Astrocyte of the cerebellum (primary cell): ENCODE measurements around the gene IGF1R.

Experiments used
- DNase-seq: peaks from one replicate; pipeline ENCODE4 v3.0.0-alpha.2; 2011; ENCODE audit warnings: low read depth
- H3K4me3 ChIP-seq: 2 replicates; pipeline ENCODE4 v1.5.1; 2011; ENCODE audit warnings: mild to moderate bottlenecking, low read depth, low read length, moderate library complexity
- CTCF ChIP-seq: IDR thresholded peaks from 2 replicates; pipeline ENCODE4 v1.5.1; 2012; ENCODE audit warnings: low read length, low read depth, moderate library complexity, mild to moderate bottlenecking; ENCODE audit errors: missing control alignments
- in situ Hi-C: cut with HindIII; loops from 2 replicates; pipeline ENCODE4 v1.10.0; 2017; ENCODE audit warnings: low sequenced_read_pairs

IGF1R gene

GRCh38 chr15:98647026-98647773, 1.1 kb upstream of the IGF1R start:
- DNase-seq: no peak
- TF ChIP-seq CTCF: no peak
- peak overlapping the region; percentile 77 for H3K4me3 ChIP-seq
- in situ Hi-C loops: no loop called here

DNA sequence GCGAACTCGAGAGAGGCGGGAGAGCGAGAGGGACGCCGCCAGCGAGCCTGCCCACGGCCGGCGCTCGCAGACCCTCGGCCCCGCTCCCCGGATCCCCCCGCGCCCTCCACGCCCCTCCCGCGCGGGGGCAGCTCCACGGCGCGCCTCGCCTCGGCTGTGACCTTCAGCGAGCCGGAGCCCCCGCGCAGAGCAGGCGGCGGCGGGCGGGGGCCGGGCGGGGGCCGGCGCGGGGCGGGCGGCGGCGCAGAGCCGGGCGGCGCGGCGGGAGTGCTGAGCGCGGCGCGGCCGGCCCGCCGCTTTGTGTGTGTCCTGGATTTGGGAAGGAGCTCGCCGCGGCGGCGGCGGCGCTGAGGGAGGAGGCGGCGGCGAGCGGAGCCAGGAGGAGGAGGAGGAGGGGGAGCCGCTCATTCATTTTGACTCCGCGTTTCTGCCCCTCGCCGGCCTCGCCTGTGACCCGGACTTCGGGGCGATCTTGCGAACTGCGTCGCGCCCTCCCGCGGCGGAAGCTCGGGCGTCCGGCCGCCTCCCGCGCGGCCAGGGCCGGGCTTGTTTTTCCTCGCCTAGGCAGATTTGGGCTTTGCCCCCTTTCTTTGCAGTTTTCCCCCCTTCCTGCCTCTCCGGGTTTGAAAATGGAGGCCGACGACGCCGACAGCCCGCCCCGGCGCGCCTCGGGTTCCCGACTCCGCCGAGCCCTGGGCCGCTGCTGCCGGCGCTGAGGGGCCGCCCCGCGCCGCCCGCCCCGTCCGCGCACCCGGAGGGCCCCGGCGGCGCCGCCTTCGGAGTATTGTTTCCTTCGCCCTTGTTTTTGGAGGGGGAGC, 524 bp downstream of the IGF1R start:
- H3K4me3 ChIP-seq: peak overlapping the region; percentile 83
- no peak for DNase-seq
- in situ Hi-C loops: no loop called here
- TF ChIP-seq CTCF: no peak

DNA sequence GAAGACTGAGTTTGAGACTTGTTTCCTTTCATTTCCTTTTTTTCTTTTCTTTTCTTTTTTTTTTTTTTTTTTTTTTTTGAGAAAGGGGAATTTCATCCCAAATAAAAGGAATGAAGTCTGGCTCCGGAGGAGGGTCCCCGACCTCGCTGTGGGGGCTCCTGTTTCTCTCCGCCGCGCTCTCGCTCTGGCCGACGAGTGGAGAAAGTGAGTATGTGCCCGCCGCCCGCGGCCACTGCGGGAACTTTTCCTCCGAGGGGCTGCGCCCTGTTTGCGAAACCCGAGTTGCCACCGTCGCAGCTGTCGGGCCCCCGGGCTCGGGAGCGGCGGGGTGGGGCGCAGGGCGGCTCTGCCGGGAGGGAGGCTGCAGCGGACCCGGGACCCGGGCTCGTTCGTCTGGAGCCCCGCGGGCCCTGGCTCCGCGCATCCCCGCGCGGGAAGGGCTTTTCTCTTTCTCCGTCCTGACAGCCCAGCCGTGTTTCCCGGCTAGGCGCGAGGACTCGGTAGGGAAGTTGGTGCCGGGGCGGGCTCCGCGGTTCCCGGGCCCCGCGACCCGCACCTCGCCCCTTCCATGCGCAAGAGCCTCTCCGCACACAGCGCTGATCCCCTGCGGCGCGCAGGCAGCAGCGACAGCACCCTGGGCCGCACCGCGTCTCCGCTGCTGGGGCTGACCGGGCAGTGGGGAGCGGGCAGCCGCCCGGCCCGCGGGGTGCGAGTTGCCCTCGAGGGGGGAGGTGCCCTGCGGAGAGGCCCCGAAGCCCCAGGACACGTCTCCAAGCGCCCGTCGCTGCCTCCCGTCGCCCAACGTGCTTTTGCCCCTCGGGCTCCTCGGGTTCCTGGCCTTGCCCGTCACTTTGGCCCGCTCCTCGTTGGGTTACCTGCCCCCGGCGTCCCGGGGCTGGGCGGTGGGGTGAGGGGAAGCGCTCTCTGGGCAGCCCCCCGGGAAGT, 1.4 kb downstream of the IGF1R start:
- DNase-seq: no peak
- in situ Hi-C loops: loop anchor here (25.0 kb wide), 1 partner anchor 413 kb away; no protein-coding TSS in a partner anchor
- peak; percentile 29 for TF ChIP-seq CTCF
- peak overlapping the region; percentile 83 for H3K4me3 ChIP-seq

DNA sequence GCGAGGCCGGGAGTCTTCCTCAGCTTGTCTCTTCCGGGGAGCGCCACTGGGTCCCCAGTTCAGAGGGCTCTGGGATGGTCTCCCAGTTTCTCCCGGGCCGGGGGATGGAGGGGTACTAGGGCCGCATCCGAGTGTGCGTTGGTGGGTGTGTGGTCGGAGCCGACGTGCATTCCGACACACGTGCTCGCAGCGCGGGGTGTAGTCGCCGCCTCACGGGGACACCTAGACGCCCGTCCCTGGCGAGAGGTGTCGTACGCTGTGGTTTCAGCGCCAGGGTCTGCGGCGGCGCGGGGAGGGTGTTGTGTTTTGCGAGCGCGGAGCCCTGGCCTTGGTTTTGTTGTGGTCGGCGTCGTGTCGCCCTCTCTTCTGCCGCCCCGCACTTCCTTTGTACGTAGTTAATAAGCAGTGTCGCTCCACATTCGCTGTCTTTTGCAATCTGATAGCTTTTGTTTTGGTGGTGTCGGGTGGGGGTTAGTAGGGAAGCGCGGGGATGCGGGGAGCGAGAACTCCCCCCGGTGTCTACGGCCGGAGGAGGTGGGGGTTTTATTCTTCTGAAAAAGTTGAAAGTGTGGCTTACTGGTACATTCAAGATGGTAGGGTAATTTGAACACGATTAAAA, 2.2 kb downstream of the IGF1R start:
- DNase-seq: no peak
- peak overlapping the region; percentile 83 for H3K4me3 ChIP-seq
- in situ Hi-C loops: loop anchor here (25.0 kb wide), 1 partner anchor 412 kb away; no protein-coding TSS in a partner anchor
- TF ChIP-seq CTCF: no peak

GRCh38 chr15:98651036-98651481, 2.7 kb downstream of the IGF1R start:
- peak overlapping the region; percentile 83 for H3K4me3 ChIP-seq
- in situ Hi-C loops: loop anchor here (25.0 kb wide), 1 partner anchor 411 kb away; no protein-coding TSS in a partner anchor
- no peak for TF ChIP-seq CTCF

More at GRCh38 chr15:98651036-98651481, 2.7 kb downstream of the IGF1R start:
- DNase-seq: no peak
